SK-N-SH treated with all-trans-retinoic acid at 6 μM for 48 hours (cell line): Measurements from ENCODE around the gene SPNS1.

Experiments
- ATAC-seq: fragments of 200-7000 bp; cut with Tn5 transposase; 3 replicates; pipeline ENCODE4 v1.9.1; 2020; ENCODE audit warnings: mild to moderate bottlenecking, moderate library complexity
- ARNTL ChIP-seq: fragments of 450-650 bp; formaldehyde crosslinking; IDR thresholded peaks from 2 replicates; pipeline ENCODE4 v1.5.0; 2020; ENCODE audit warnings: low read depth, mild to moderate bottlenecking, moderate library complexity, borderline replicate concordance
- BACH2 ChIP-seq: fragments of 250-450 bp; sonication (Bioruptor Pico); IDR thresholded peaks from 2 replicates; pipeline ENCODE4 v1.9.0; 2021; ENCODE audit warnings: mild to moderate bottlenecking, borderline replicate concordance
- ESRRG ChIP-seq: fragments of 250-450 bp; sonication (Bioruptor Pico); IDR thresholded peaks from 2 replicates; pipeline ENCODE4 v1.6.1; 2021; ENCODE audit warnings: mild to moderate bottlenecking
- GLIS3 ChIP-seq: fragments of 250-450 bp; sonication (Bioruptor Pico); IDR thresholded peaks from 2 replicates; pipeline ENCODE4 v1.5.0; 2020; ENCODE audit warnings: mild to moderate bottlenecking, moderate library complexity
- ISL1 ChIP-seq: fragments of 250-450 bp; sonication (Bioruptor Pico); IDR thresholded peaks from 2 replicates; pipeline ENCODE4 v2.1.2; 2022; ENCODE audit warnings: mild to moderate bottlenecking, moderate library complexity
- OSR1 ChIP-seq: fragments of 250-450 bp; sonication (Bioruptor Pico); IDR thresholded peaks from 2 replicates; pipeline ENCODE4 v1.8.0; 2022; ENCODE audit warnings: moderate library complexity, mild to moderate bottlenecking, inconsistent platforms
- POU6F1 ChIP-seq: fragments of 250-450 bp; sonication (Bioruptor Pico); IDR thresholded peaks from 2 replicates; pipeline ENCODE4 v1.8.0; 2021; ENCODE audit warnings: low read depth, mild to moderate bottlenecking, moderate library complexity, borderline replicate concordance
- PPARA ChIP-seq: fragments of 250-450 bp; sonication (Bioruptor Pico); IDR thresholded peaks from 2 replicates; pipeline ENCODE4 v1.5.0; 2020; ENCODE audit warnings: mild to moderate bottlenecking, borderline replicate concordance
- RARB ChIP-seq: fragments of 250-450 bp; sonication (Bioruptor Pico); IDR thresholded peaks from 2 replicates; pipeline ENCODE4 v1.8.0; 2021; ENCODE audit warnings: mild to moderate bottlenecking, moderate library complexity
- SNAI2 ChIP-seq: fragments of 250-450 bp; sonication (Bioruptor Pico); IDR thresholded peaks from 2 replicates; pipeline ENCODE4 v1.5.0; 2020; ENCODE audit warnings: mild to moderate bottlenecking, moderate library complexity
- TCF4 ChIP-seq: fragments of 250-450 bp; sonication (Bioruptor Pico); IDR thresholded peaks from 2 replicates; pipeline ENCODE4 v1.8.0; 2021; ENCODE audit warnings: mild to moderate bottlenecking, moderate library complexity, borderline replicate concordance
- TOX ChIP-seq: fragments of 250-450 bp; sonication (Bioruptor Pico); IDR thresholded peaks from 2 replicates; pipeline ENCODE4 v1.8.0; 2021; ENCODE audit warnings: mild to moderate bottlenecking, moderate library complexity, borderline replicate concordance
- TSHZ2 ChIP-seq: fragments of 250-450 bp; sonication (Bioruptor Pico); IDR thresholded peaks from 2 replicates; pipeline ENCODE4 v1.5.0; 2020; ENCODE audit warnings: mild to moderate bottlenecking, moderate library complexity
- ZC3H10 ChIP-seq: fragments of 250-450 bp; sonication (Bioruptor Pico); IDR thresholded peaks from 2 replicates; pipeline ENCODE4 v1.5.1; 2021; ENCODE audit warnings: mild to moderate bottlenecking, moderate library complexity
- ZFP3 ChIP-seq: fragments of 250-450 bp; sonication (Bioruptor Pico); IDR thresholded peaks from 2 replicates; pipeline ENCODE4 v1.5.0; 2020; ENCODE audit warnings: mild to moderate bottlenecking, moderate library complexity
- ZFP30 ChIP-seq: fragments of 450-650 bp; formaldehyde crosslinking; IDR thresholded peaks from 2 replicates; pipeline ENCODE4 v1.5.0; 2022; ENCODE audit warnings: mild to moderate bottlenecking, moderate library complexity
- ZNF565 ChIP-seq: fragments of 450-650 bp; formaldehyde crosslinking; conservative IDR thresholded peaks from 2 replicates; pipeline ENCODE4 v1.5.0; 2020; ENCODE audit warnings: low read depth, mild to moderate bottlenecking, moderate library complexity
- ZNF70 ChIP-seq: fragments of 450-650 bp; formaldehyde crosslinking; IDR thresholded peaks from 2 replicates; pipeline ENCODE4 v1.5.0; 2020; ENCODE audit warnings: mild to moderate bottlenecking, moderate library complexity
- ZNF8 ChIP-seq: fragments of 450-650 bp; formaldehyde crosslinking; IDR thresholded peaks from 2 replicates; pipeline ENCODE4 v1.5.0; 2020; ENCODE audit warnings: mild to moderate bottlenecking, moderate library complexity
- TF ChIP-seq, protein P1 (sequence below): fragments of 250-450 bp; sonication (Bioruptor Pico); IDR thresholded peaks from 2 replicates; pipeline ENCODE4 v1.8.0; 2020; ENCODE audit warnings: mild to moderate bottlenecking, moderate library complexity, borderline replicate concordance

SPNS1 gene

DNA sequence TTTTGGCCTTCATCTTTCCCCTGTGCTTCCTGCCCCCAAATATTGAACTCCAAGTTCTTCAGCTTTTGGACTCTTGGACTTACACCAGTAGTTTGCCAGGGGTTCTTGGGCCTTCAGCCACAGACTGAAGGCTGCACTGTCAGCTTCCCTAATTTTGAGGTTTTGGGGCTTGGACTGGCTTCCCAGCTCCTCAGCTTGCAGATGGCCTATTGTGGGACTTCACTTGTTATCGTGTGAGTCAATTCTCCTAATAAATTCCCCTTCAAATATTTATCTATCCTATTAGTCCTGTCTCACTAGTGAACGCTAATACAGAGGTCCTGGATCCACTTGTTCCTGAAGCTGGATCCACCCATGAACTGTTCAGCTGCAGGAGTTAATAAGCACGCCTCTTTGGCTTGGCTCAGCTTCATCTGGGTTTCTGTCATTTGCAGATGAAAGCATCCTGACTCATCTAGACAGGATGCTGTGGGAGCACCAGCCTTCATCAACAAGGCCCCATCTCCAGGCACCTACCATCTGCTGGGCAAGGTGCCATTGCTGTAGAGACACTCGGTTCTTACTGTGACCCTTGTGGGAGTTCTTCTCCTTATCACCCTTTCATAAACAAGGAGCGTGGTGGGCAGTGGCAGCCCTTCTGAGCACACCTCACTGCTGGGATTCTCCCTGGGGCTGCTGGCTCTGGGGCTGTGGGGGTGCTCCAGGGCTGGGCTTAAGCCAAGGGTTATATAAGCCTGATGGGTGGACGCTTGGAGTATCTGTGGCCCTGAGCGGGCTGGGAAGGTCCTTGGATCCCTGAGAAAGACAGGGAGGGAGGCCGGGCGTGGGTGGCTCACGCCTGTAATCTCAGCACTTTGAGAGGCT lies 33.4 kb downstream of the SPNS1 start:
- peak; percentile 56 for ATAC-seq
- TF ChIP-seq POU6F1 (CRISPR knock-in tag) (no peak), ZNF8 (CRISPR knock-in tag) (no peak), RARB (CRISPR knock-in tag) (no peak), ESRRG (CRISPR knock-in tag) (no peak), TCF4 (no peak), ISL1 (CRISPR knock-in tag) (no peak), OSR1 (no peak), BACH2 (no peak), SNAI2 (no peak), TSHZ2 (no peak), ZC3H10 (CRISPR knock-in tag) (no peak), ZFP30 (CRISPR knock-in tag) (no peak), ZNF565 (no peak), ZNF70 (CRISPR knock-in tag) (no peak), TOX (no peak), ARNTL (CRISPR knock-in tag) (no peak)
- TF ChIP-seq, all 23 proteins: peak for 0

DNA sequence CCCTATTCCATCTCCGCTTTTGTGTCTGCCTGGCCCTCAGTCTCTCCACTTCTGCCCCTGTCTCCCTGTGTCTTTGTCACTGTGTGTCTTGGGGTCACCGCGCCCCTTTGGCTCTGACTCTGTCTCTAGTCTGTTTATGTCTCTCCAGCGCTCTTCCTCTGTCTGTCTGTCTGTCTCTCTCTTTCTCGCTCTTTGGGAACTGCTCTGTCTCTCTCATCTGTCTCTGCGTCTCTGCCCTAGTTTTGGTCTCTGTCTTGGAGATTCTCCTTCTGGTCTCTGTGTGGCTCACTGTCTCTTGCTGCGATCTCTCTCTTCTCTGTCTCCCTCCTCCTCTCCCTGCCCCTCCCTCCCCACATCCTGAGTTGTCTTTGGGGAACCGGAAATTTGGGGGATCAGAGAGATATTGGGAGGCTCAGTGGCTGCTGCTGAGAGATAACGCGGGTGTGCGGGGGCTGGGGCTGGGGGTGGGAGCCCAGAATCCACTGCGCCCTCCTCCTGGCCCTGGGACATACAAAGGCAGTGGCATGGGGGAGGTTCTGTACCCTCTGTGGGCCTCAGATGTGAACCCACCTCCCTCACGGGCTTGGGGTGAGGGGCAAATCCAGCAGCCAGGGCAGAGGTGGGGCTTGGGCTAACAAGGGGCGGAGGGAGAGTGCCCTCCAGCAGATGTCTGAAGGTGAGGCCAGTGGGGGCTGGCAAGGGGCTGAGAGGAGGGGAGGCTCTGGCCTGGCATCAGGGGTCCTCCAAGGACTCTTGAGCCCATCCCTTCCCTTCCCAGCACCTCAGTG lies 34.7 kb downstream of the SPNS1 start:
- TF ChIP-seq TSHZ2 = no peak
- TF ChIP-seq ARNTL (CRISPR knock-in tag) = no peak
- TF ChIP-seq ISL1 (CRISPR knock-in tag) = no peak
- TF ChIP-seq ZFP30 (CRISPR knock-in tag) = no peak
- no peak for TF ChIP-seq ZFP3
- no peak for TF ChIP-seq TOX
- TF ChIP-seq, protein P1, sequence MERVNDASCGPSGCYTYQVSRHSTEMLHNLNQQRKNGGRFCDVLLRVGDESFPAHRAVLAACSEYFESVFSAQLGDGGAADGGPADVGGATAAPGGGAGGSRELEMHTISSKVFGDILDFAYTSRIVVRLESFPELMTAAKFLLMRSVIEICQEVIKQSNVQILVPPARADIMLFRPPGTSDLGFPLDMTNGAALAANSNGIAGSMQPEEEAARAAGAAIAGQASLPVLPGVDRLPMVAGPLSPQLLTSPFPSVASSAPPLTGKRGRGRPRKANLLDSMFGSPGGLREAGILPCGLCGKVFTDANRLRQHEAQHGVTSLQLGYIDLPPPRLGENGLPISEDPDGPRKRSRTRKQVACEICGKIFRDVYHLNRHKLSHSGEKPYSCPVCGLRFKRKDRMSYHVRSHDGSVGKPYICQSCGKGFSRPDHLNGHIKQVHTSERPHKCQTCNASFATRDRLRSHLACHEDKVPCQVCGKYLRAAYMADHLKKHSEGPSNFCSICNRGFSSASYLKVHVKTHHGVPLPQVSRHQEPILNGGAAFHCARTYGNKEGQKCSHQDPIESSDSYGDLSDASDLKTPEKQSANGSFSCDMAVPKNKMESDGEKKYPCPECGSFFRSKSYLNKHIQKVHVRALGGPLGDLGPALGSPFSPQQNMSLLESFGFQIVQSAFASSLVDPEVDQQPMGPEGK = no peak
- TF ChIP-seq GLIS3 = no peak
- ATAC-seq = no peak

- ATAC-seq = no peak
- TF ChIP-seq ZNF8 (CRISPR knock-in tag) = no peak
Observed at GRCh38 chr16:29009838-29010166, 35.2 kb downstream of the SPNS1 start.

GRCh38 chr16:29011112-29011511 lies 36.5 kb downstream of the SPNS1 start:
- no peak for TF ChIP-seq POU6F1 (CRISPR knock-in tag)
- no peak for TF ChIP-seq ZNF565
- no peak for TF ChIP-seq OSR1
- no peak for TF ChIP-seq TOX
- TF ChIP-seq TCF4 = no peak
- no peak for TF ChIP-seq PPARA (CRISPR knock-in tag)
- TF ChIP-seq, all 23 proteins: peak for 0
- ATAC-seq = 0 out of 3 replicates have a peak, but pooled peaks have one; percentile 24
